ENCODE data around the gene MYO1H.

Gene MYO1H

DNA sequence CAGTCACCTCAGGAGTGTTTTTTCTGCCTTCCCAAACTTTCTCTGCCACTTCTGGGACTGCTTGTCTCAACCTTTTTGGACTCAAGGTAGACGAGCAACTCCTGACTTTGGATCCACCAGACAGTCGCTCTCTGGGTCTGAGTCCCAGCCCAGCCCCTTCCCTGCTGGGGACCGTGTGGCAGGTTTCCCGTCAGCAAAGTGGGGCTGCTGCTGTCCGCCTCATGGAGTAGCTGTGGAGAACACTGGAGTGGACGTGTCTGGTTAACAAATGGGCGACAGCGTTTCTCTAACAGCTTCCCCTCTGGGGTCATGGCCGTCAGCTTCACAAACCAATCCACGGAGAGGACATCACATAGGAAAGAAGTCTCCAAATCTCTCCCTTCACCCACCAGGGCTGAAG is 74.6 kb downstream of the MYO1H start:
- H3K4me3 ChIP-seq (ENCODE audit: low read depth, low read length), result no peak overlapping the region
- no peak overlapping the region for H3K27ac ChIP-seq (ENCODE audit: extremely low read depth, low read depth, low read length)
- no peaks in the 10 kb centered on the region for H3K36me3 ChIP-seq (ENCODE audit: control insufficient read depth in 2 of 2, insufficient read depth in 1 of 2, low read length in 2 of 2)
- ChIA-PET CTCF (interaction anchor here (0.6 to 2.0 kb wide), 4 partner anchors 11 to 424 kb away, joined by 3 to 14 read pairs (median 3); no protein-coding TSS in a partner anchor), POLR2A (no interaction called here)
- TF ChIP-seq ZBTB44 (tag by site-specific recombination; IDR thresholded peaks at IDR 0.05) (no peak), ZNF202 (tag by site-specific recombination; IDR thresholded peaks at IDR 0.05; ENCODE audit: borderline replicate concordance) (no peak), GLI2 (tag by site-specific recombination; IDR thresholded peaks at IDR 0.05; ENCODE audit: borderline replicate concordance, low read depth) (no peak), ZSCAN4 (tag by site-specific recombination; IDR thresholded peaks at IDR 0.05) (no peak), ZNF248 (tag by site-specific recombination; IDR thresholded peaks at IDR 0.05) (no peak), HOXC10 (CRISPR knock-in tag; IDR thresholded peaks at IDR 0.05) (no peak), GLIS2 (tag by site-specific recombination; IDR thresholded peaks at IDR 0.05) (no peak), RBAK (tag by site-specific recombination; IDR thresholded peaks at IDR 0.05) (no peak), ZNF274 (IDR thresholded peaks at IDR 0.05; ENCODE audit: low read length) (no peak), ZNF274 (tag by site-specific recombination; IDR thresholded peaks at IDR 0.05; ENCODE audit: borderline replicate concordance) (no peak), ZNF76 (tag by site-specific recombination; IDR thresholded peaks at IDR 0.05; ENCODE audit: borderline replicate concordance, low read depth) (no peak), OSR2 (tag by site-specific recombination; IDR thresholded peaks at IDR 0.05) (no peak), BCL6B (tag by site-specific recombination; IDR thresholded peaks at IDR 0.05) (no peak), ZNF521 (tag by site-specific recombination; IDR thresholded peaks at IDR 0.05) (no peak), ZNF138 (tag by site-specific recombination; IDR thresholded peaks at IDR 0.05; ENCODE audit: borderline replicate concordance) (no peak), ZNF48 (tag by site-specific recombination; IDR thresholded peaks at IDR 0.05) (no peak), ZNF549 (tag by site-specific recombination; IDR thresholded peaks at IDR 0.05) (no peak), KLF10 (tag by site-specific recombination; IDR thresholded peaks at IDR 0.05) (no peak)
- TF ChIP-seq, protein P1, sequence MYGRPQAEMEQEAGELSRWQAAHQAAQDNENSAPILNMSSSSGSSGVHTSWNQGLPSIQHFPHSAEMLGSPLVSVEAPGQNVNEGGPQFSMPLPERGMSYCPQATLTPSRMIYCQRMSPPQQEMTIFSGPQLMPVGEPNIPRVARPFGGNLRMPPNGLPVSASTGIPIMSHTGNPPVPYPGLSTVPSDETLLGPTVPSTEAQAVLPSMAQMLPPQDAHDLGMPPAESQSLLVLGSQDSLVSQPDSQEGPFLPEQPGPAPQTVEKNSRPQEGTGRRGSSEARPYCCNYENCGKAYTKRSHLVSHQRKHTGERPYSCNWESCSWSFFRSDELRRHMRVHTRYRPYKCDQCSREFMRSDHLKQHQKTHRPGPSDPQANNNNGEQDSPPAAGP (tag by site-specific recombination; IDR thresholded peaks at IDR 0.05), result no peak
- TF ChIP-seq, protein P2, sequence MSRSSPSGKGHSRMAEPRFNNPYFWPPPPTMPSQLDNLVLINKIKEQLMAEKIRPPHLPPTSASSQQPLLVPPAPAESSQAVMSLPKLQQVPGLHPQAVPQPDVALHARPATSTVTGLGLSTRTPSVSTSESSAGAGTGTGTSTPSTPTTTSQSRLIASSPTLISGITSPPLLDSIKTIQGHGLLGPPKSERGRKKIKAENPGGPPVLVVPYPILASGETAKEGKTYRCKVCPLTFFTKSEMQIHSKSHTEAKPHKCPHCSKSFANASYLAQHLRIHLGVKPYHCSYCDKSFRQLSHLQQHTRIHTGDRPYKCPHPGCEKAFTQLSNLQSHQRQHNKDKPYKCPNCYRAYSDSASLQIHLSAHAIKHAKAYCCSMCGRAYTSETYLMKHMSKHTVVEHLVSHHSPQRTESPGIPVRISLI (tag by site-specific recombination; IDR thresholded peaks at IDR 0.05), result no peak
- no peaks in the 10 kb centered on the region for H3K4me1 ChIP-seq (ENCODE audit: control insufficient read depth, insufficient read depth, low read length)
- no peaks in the 10 kb centered on the region for H3K9me3 ChIP-seq (ENCODE audit: control insufficient read depth, insufficient read depth, low read depth, low read length)

DNA sequence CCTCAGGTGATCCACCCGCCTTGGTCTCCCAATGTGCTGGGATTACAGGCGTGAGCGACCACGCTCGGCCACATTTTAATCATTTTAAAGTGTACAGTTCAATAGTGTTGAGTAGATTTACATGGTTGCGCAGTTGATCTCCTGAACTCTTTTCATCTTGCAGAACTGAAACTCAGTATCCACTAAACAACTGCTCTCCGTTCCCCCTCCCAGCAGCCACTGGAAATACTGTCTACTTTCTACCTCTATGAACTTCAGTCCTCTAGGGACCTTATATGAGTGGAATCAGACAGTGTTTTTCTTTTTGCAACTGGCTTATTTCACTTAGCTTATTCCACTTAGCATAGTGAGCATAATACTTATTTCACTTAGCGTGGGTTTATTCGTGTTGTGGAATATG is 75.7 kb downstream of the MYO1H start:
- Histone ChIP-seq H3K36me3 (ENCODE audit: control insufficient read depth in 2 of 2, insufficient read depth in 1 of 2, low read length in 2 of 2) (no peaks in the 10 kb centered on the region), H3K4me1 (ENCODE audit: control insufficient read depth, insufficient read depth, low read length) (no peaks in the 10 kb centered on the region), H3K4me3 (ENCODE audit: low read depth, low read length) (no peak overlapping the region), H3K27ac (ENCODE audit: extremely low read depth, low read depth, low read length) (no peak overlapping the region), H3K9me3 (ENCODE audit: control insufficient read depth, insufficient read depth, low read depth, low read length) (no peaks in the 10 kb centered on the region)
- POLR2A ChIA-PET, result no interaction called here
- CTCF ChIA-PET, result no interaction called here
- TF ChIP-seq ZNF324 (tag by site-specific recombination; IDR thresholded peaks at IDR 0.05) (no peak), ZNF510 (tag by site-specific recombination; IDR thresholded peaks at IDR 0.05; ENCODE audit: insufficient replicate concordance) (no peak), ZNF366 (tag by site-specific recombination; conservative IDR thresholded peaks at IDR 0.05) (no peak), YY2 (tag by site-specific recombination; IDR thresholded peaks at IDR 0.05) (no peak), ZNF221 (tag by site-specific recombination; IDR thresholded peaks at IDR 0.05; ENCODE audit: borderline replicate concordance) (no peak), ZNF76 (tag by site-specific recombination; IDR thresholded peaks at IDR 0.05; ENCODE audit: borderline replicate concordance, low read depth) (no peak)
